GM12892 (cell line): Measurements from ENCODE around the gene PARD3.

ENCODE experiments used
- DNase-seq: peaks from one replicate; pipeline ENCODE4 v3.0.0; 2011; ENCODE audit not compliant: insufficient read length
- FAIRE-seq: peaks from 2 replicates; lab custom pipeline; 2011; peaks lifted over from hg19 to GRCh38; lab: Jason Lieb, UNC
- POLR2A ChIP-seq: IDR thresholded peaks from 2 replicates; pipeline ENCODE4 v1.6.1; 2011; ENCODE audit warnings: low read depth, low read length, control low read depth
- POLR2AphosphoS5 ChIP-seq: IDR thresholded peaks from 2 replicates; pipeline ENCODE4 v1.6.1; 2011; ENCODE audit warnings: low read depth, low read length, control low read depth
- TAF1 ChIP-seq: IDR thresholded peaks from 2 replicates; pipeline ENCODE4 v1.6.1; 2011; ENCODE audit warnings: low read depth, mild to moderate bottlenecking, control low read depth, low read length, borderline replicate concordance

The PARD3 gene

DNA sequence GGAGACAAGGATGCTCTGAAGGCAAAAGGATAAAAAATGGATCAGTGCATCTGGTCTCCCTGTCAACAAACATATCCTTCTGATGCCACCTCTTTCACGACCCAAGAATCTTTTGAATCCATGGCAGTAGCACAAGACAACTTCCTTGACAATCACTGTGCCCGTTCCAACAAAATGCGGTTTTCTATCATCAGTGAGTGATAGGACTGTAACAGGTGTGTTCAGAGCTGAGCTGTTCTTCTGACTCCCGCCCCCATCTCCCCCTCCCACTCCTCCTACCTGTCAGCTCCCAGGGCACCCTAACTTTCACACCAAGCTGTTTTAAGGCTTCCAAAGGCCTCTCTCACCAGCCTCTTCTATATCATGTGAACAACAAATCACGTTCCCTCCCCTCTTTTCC, 74.8 kb downstream of the PARD3 start:
- no peak for TF ChIP-seq POLR2A
- no peak for TF ChIP-seq TAF1
- no peak for TF ChIP-seq POLR2AphosphoS5
- DNase-seq (no peak), FAIRE-seq (no peak)

DNA sequence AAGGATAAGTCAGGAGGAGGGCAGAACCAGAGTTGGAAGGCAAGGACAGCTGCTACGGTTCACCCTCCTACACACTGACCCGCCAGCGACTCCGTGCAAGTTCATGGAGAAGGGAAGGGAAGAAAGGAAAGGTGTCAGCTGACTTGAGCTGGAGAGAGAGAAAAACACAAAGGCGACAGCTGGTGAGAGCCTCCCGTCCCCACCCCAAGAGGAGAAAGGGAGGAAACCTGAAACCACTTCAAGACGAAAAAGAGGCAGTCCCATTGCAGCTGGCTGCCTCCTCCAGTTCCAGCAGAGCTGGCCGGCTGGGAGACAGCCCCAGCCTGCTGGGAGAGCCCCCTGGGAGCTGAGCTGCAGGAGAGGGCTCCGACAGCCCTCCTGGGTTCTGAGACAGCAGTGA, 75.2 kb downstream of the PARD3 start:
- DNase-seq (no peak), FAIRE-seq (no peak)
- no peak for TF ChIP-seq TAF1
- TF ChIP-seq POLR2A = no peak
- TF ChIP-seq POLR2AphosphoS5 = no peak

DNA sequence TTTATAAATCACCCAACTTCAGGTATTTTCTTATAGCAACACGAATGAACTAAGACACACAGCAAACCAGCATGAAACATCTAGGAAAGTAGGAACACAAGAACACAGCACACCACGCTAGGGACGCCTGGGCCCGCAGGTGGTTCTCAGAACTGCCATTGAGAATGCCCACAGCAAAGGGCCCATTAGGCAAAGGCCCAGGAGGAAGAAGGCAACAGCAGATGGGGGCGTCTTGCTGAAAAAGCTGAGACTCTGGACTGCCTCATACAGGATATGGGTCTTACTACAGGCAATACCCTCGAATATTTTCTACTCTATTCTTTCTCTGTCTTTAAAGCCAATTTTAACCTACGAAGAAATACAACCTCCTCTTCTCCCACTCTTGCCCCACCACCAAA, 77.3 kb downstream of the PARD3 start:
- DNase-seq (no peak), FAIRE-seq (no peak)
- no peak for TF ChIP-seq POLR2A
- TF ChIP-seq TAF1 = no peak
- TF ChIP-seq POLR2AphosphoS5 = no peak

GRCh38 chr10:34736976-34737771, 77.9 kb downstream of the PARD3 start:
- FAIRE-seq (no peak), DNase-seq (no peak)
- TF ChIP-seq POLR2AphosphoS5 = no peak
- no peak for TF ChIP-seq TAF1
- no peak for TF ChIP-seq POLR2A

DNA sequence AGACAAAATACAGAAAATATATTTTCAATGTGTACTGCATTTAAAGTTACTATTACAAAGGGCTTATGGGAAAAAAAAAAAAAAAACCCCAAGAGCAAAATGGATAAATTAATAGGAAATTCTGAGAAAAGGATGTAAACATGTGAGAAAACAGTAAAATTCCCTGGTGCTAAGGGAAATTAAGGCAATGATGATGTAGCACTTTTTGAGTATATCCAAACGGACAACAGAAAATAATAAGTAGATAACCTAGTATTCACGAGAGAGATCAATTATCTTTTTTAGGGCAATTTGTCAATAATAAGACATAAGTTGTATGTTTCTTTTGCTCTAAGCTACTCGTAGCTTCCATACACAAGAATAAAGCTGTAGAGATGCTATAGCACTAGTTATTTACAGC, 80.2 kb downstream of the PARD3 start:
- TF ChIP-seq TAF1 = no peak
- TF ChIP-seq POLR2A = no peak
- TF ChIP-seq POLR2AphosphoS5 = no peak
- FAIRE-seq (no peak), DNase-seq (no peak)

- FAIRE-seq (peak; percentile 72), DNase-seq (no peak)
- TF ChIP-seq POLR2AphosphoS5 (no peak), TAF1 (no peak), POLR2A (no peak)
Measured at GRCh38 chr10:34732926-34733325, 82.2 kb downstream of the PARD3 start.

GRCh38 chr10:34731885-34732701, 83.0 kb downstream of the PARD3 start:
- no peak for TF ChIP-seq TAF1
- TF ChIP-seq POLR2AphosphoS5 = no peak
- TF ChIP-seq POLR2A = no peak
- DNase-seq (no peak), FAIRE-seq (no peak)

DNA sequence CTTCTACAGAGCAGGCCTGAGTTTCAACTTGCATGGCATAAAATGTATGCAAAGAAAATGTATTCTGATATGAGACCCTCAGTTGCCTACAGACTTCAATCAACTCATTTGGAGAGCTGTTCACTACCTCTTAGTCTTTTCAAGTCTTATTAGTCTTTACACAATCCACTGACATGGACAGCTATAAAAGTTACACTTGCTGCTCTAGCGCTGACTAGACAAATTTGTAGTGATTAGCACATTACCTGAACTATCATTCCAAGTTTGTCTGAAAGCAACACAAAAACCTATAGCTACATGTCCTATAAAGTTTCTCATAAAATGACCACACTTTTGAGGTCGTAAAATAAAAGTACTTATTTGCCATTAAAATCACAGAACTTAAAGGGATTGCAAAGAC, 83.9 kb downstream of the PARD3 start:
- DNase-seq (no peak), FAIRE-seq (no peak)
- TF ChIP-seq POLR2A (no peak), POLR2AphosphoS5 (no peak), TAF1 (no peak)

DNA sequence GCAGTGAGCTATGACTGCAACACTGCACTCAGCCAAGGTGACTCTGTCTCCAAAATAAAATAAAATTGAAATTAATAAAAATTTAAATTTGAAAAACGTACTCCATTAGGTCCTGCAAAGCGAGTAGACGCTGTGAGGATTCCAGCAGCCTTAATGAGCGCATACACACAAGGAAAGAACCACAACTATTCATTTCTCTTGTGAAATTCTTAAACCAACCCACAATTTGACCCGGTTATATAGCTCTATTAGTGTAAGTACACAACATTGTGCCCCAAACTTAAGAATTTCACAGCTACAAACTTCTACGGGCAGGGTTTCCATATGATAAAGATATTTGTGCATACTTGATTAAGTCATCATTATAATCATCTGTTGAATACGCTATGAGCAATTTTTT, 84.4 kb downstream of the PARD3 start:
- FAIRE-seq = no peak

GRCh38 chr10:34729619-34730018, 85.5 kb downstream of the PARD3 start:
- DNase-seq = no peak
- TF ChIP-seq TAF1 = no peak
- TF ChIP-seq POLR2A = no peak
- TF ChIP-seq POLR2AphosphoS5 = no peak
- FAIRE-seq = no peak

More for the DNA sequence above, 84.4 kb downstream of the PARD3 start:
- DNase-seq = no peak
- TF ChIP-seq TAF1 (no peak), POLR2A (no peak), POLR2AphosphoS5 (no peak)

DNA sequence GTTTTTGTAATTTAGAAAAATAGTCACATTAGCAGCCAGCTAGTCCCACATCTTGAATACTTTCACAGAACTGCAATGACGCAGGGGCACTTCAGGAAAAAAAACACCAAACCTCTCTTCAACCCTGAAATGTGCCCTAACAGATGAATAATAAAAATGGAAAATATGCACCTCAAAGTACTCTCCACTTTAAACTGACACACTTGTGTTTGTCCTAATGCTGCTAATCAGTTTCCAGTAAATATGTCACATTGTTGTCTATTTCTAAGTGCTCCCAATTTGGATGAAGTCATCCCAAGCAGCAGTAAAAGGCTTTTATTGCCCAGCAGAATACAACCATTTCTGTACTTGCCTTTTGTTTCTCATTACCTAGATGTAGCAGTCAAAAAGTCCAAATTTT, 86.7 kb downstream of the PARD3 start:
- FAIRE-seq (no peak), DNase-seq (no peak)
- no peak for TF ChIP-seq TAF1
- TF ChIP-seq POLR2A = no peak
- no peak for TF ChIP-seq POLR2AphosphoS5

DNA sequence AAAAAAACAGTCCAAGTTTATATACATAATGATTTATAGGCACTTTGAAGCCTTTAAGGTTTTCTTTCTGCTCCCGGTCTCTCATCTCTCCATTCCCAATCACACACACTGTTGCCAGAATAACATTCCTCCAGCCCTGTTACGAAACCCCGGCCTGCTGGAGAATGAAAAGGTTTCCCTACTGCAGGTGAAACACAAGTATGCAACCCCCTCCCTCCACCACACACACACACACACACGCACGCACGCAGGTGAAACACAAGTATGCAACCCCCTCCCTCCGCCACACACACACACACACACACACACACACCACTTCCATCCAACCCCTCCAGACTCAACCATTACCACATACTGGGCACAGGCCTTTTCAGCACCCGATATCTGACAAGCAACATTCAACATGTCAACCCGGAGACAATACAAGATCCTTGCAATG, 87.5 kb downstream of the PARD3 start:
- FAIRE-seq (no peak), DNase-seq (no peak)
- TF ChIP-seq POLR2A (no peak), TAF1 (no peak), POLR2AphosphoS5 (no peak)
